GM12878 (cell line): ENCODE measurements around the gene MGMT.

Experiments used
- POLR2A ChIP-seq: IDR thresholded peaks from 2 replicates; pipeline ENCODE4 v1.6.1; 2011; ENCODE audit warnings: low read depth, mild to moderate bottlenecking, low read length
- TF ChIP-seq, protein P1 (sequence below), 3 experiments: IDR thresholded peaks in 2 of 3; conservative IDR thresholded peaks in 1 of 3; 2 replicates each; pipeline ENCODE4 v1.5.1; 2011; ENCODE audit warnings: low read depth in 3 of 3, low read length in 3 of 3, mild to moderate bottlenecking in 3 of 3, control low read depth in 2 of 3, moderate library complexity in 2 of 3, inconsistent platforms in 1 of 3, mixed read lengths in 1 of 3; ENCODE audit not compliant: control insufficient read depth in 2 of 3, insufficient read depth in 1 of 3; ENCODE audit errors: extremely low read depth in 1 of 3

DNA sequence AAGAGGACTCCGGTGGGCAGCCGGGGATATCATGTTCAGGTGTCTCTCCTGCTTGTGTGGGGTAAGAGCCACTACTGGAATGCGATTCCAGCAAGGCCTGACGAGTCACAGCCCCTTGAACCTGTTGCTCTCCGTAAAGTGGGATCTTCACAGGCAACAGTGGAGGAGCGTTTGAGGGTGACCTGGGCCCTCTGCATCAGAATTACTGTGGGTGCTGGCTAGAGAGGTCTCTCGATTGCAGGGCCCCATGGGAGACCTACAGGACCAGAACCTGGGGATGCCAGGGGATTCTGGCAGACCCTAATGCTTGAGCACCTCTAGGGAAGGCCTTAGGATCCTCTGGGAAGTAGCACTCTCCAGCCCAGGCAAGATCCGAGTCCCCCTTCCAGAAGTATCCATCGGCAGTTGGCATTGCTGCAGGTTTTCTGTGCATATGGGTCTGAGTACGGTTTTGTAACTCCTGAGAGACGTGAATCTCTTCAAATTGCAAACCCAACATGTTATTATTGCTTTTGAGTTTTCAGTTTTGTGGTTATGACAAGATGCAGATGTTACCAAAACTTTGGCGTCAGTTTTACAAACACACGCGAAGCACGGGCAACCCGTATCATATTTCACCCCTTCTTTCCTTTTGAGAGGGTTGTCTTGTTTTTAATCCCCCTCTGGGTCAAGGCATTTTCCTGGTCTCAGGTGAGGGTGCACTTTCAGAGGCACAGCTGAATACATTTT, 4.6 kb downstream of the MGMT start:
- no peak for TF ChIP-seq POLR2A
- TF ChIP-seq, protein P1, sequence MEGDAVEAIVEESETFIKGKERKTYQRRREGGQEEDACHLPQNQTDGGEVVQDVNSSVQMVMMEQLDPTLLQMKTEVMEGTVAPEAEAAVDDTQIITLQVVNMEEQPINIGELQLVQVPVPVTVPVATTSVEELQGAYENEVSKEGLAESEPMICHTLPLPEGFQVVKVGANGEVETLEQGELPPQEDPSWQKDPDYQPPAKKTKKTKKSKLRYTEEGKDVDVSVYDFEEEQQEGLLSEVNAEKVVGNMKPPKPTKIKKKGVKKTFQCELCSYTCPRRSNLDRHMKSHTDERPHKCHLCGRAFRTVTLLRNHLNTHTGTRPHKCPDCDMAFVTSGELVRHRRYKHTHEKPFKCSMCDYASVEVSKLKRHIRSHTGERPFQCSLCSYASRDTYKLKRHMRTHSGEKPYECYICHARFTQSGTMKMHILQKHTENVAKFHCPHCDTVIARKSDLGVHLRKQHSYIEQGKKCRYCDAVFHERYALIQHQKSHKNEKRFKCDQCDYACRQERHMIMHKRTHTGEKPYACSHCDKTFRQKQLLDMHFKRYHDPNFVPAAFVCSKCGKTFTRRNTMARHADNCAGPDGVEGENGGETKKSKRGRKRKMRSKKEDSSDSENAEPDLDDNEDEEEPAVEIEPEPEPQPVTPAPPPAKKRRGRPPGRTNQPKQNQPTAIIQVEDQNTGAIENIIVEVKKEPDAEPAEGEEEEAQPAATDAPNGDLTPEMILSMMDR (IDR thresholded peaks at IDR 0.05 in 2 of 3, conservative IDR thresholded peaks at IDR 0.05 in 1 of 3; ENCODE audit: control insufficient read depth in 2 of 3, extremely low read depth in 1 of 3, insufficient read depth in 1 of 3, low read depth in 3 of 3, low read length in 3 of 3): no peak
